B cell (primary cell): ENCODE measurements around the gene SNCAIP. TPM values are rescaled to one million over a fixed set of nuclear protein-coding genes. Genes with fewer than 3 reads are reported as not detected.

Experiments used
- ATAC-seq: fragments of 200-7000 bp; cut with Tn5 transposase; one replicate; pipeline ENCODE4 v1.10.0; 2021; ENCODE audit warnings: low read depth, mild to moderate bottlenecking, moderate number of reproducible peaks, moderate library complexity
- CTCF ChIA-PET: fragments of 350-600 bp; sonication (Branson Sonifier 250); formaldehyde crosslinking; loops from one replicate; lab custom pipeline; 2021; ENCODE audit warnings: antibody characterized with exemption, inconsistent platforms; lab: Charles Lee
- POLR2A ChIA-PET: fragments of 350-600 bp; sonication (Branson Sonifier 250); formaldehyde crosslinking; loops from one replicate; lab custom pipeline; 2021; ENCODE audit warnings: antibody characterized with exemption; lab: Charles Lee
- DNase-seq: peaks from one replicate; pipeline ENCODE4 v3.0.0; 2013
- H2AFZ ChIP-seq: 2 replicates; pipeline ENCODE4 v1.6.1; 2012; ENCODE audit warnings: mild to moderate bottlenecking, low read depth, low read length; ENCODE audit not compliant: insufficient read depth, poor library complexity, severe bottlenecking
- H3K27ac ChIP-seq, 2 donors: 1 replicate in 1 of 2; 2 replicates in 1 of 2; pipeline ENCODE4 v1.5.1; 2012 to 2013; ENCODE audit warnings: low read length in 2 of 2, mild to moderate bottlenecking in 2 of 2, moderate library complexity in 1 of 2
- H3K27me3 ChIP-seq, 4 experiments: fragments of 200-600 bp in 1 of 4; sonication (generic) in 1 of 4; replicated peaks in 1 of 4; 1 replicate in 2 of 4; 2 replicates in 2 of 4; pipeline versions ENCODE4 v1.6.1 to v1.7.0; 2013 to 2016; ENCODE audit warnings: low read length in 3 of 4, mild to moderate bottlenecking in 2 of 4, mixed read lengths in 1 of 4, moderate library complexity in 1 of 4; ENCODE audit not compliant: insufficient read depth in 4 of 4, control insufficient read depth in 3 of 4; ENCODE audit errors: control extremely low read depth in 1 of 4
- H3K36me3 ChIP-seq, 2 experiments: replicated peaks in 1 of 2; 1 replicate in 1 of 2; 2 replicates in 1 of 2; pipeline versions ENCODE4 v1.6.1 to v1.7.1; 2013; ENCODE audit warnings: low read length in 1 of 2; ENCODE audit not compliant: insufficient read depth in 2 of 2, control insufficient read depth in 1 of 2; ENCODE audit errors: control extremely low read depth in 1 of 2, extremely low read depth in 1 of 2
- H3K4me1 ChIP-seq, 2 donors: fragments of 200-600 bp in 1 of 2; sonication (generic) in 1 of 2; 1 replicate in 1 of 2; 2 replicates in 1 of 2; pipeline versions ENCODE4 v1.5.1 to v1.6.1; 2013 to 2017; ENCODE audit warnings: low read length in 2 of 2; ENCODE audit not compliant: control insufficient read depth in 2 of 2, insufficient read depth in 2 of 2
- H3K4me2 ChIP-seq: replicated peaks from 2 replicates; pipeline ENCODE3; 2012; ENCODE audit warnings: mild to moderate bottlenecking, low read depth, low read length; ENCODE audit not compliant: poor library complexity, severe bottlenecking
- H3K4me3 ChIP-seq, 5 experiments: fragments of 200-600 bp in 1 of 5; sonication (generic) in 1 of 5; 1 replicate in 3 of 5; 2 replicates in 2 of 5; pipeline versions ENCODE4 v1.5.1 to v1.7.0; 2011 to 2016; ENCODE audit warnings: low read length in 4 of 5, mild to moderate bottlenecking in 4 of 5, low read depth in 2 of 5, control low read depth in 1 of 5, moderate library complexity in 1 of 5; ENCODE audit not compliant: insufficient read depth in 1 of 5; ENCODE audit errors: control extremely low read depth in 1 of 5, extremely low read depth in 1 of 5
- H3K79me2 ChIP-seq: fragments of 200-600 bp; sonication (generic); one replicate; pipeline ENCODE4 v1.6.0; 2016; ENCODE audit warnings: low read length; ENCODE audit not compliant: control insufficient read depth, insufficient read depth
- H3K9ac ChIP-seq: fragments of 200-600 bp; sonication (generic); 2 replicates; pipeline ENCODE4 v1.6.1; 2017; ENCODE audit warnings: mild to moderate bottlenecking, low read length, moderate library complexity
- H3K9me3 ChIP-seq, 3 donors: one replicate each; pipeline versions ENCODE4 v1.6.1 to v1.7.1; 2013; ENCODE audit warnings: low read length in 2 of 3; ENCODE audit not compliant: control insufficient read depth in 2 of 3, insufficient read depth in 1 of 3; ENCODE audit errors: control extremely low read depth in 1 of 3
- H4K20me1 ChIP-seq: 2 replicates; pipeline ENCODE4 v1.6.0; 2012; ENCODE audit warnings: mild to moderate bottlenecking, low read length; ENCODE audit not compliant: insufficient read depth, control insufficient read depth, poor library complexity, severe bottlenecking
- H3K27ac Mint-ChIP-seq: one replicate; pipeline ENCODE4 v1.8.0; 2021; ENCODE audit warnings: mixed read lengths
- H3K27me3 Mint-ChIP-seq: one replicate; pipeline ENCODE4 v1.8.0; 2021; ENCODE audit warnings: mixed read lengths
- H3K4me1 Mint-ChIP-seq: one replicate; pipeline ENCODE4 v1.8.0; 2021; ENCODE audit warnings: mixed read lengths
- H3K4me3 Mint-ChIP-seq: one replicate; pipeline ENCODE4 v1.8.0; 2021; ENCODE audit warnings: mixed read lengths
- H3K9me3 Mint-ChIP-seq: one replicate; pipeline ENCODE4 v1.8.0; 2022; ENCODE audit warnings: mixed read lengths; ENCODE audit not compliant: insufficient read depth
- EZH2 ChIP-seq: IDR thresholded peaks from 2 replicates; pipeline ENCODE4 v1.6.1; 2012; ENCODE audit warnings: borderline replicate concordance, low read depth, mild to moderate bottlenecking, moderate library complexity, low read length; ENCODE audit not compliant: insufficient read depth, poor library complexity, severe bottlenecking
- WGBS: methylation state at CpG from one replicate; pipeline ENCODE4 v1.1.5; 2013; ENCODE audit warnings: missing lambda C conversion rate; ENCODE audit not compliant: insufficient coverage; 5-methylcytosine and 5-hydroxymethylcytosine counted together
- intact Hi-C: fragments of 100-400 bp; cut with micrococcal nuclease; formaldehyde crosslinking; loops from one replicate; pipeline ENCODE4 v1.10.0; 2022
- polyA plus RNA-seq: library from polyadenylated mRNA; depleted of rRNA; stranded (reverse); fragments of >200 nt; gene quantifications from 2 replicates; pipeline ENCODE4 v1.2.3, GENCODE V29; 2012
- total RNA-seq, 2 donors: library from RNA; stranded (reverse); fragments of 120-200 nt in 1 of 2; gene quantifications; 1 replicate in 1 of 2; 2 replicates in 1 of 2; pipeline versions ENCODE4 v1.2.3 to v1.2.4, GENCODE V29; 2013 to 2022
- TF ChIP-seq, protein P1 (sequence below): fragments of 200-600 bp; IDR thresholded peaks from one replicate; pipeline ENCODE4 v1.8.0; 2022; ENCODE audit warnings: antibody characterized with exemption, mild to moderate bottlenecking

The SNCAIP gene
- total and polyA plus RNA-seq, 2 donors (not counting 1 experiment from before 2014, with no cell fraction given) = not detected

DNA sequence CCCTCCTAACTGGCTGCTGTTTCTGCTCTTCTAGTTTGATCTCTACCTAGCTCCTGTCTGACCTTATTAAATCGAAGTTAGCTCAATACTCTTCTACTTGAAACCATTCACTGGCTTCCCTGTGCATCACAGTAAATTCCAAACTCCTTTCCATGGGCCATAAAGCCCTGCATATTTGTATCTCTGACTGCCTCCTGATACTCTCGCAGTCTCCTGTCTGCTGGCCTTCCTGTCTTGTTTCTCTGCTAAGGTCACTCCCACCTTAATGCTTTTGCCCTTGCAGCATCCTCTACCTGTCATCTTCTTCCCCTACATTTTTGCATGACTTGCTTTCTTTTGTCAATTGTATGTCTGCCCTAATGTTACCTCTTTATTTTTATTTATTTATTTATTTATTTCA lies 44.8 kb downstream of the SNCAIP start:
- H3K79me2 ChIP-seq = no peaks in the 10 kb centered on the region
- H3K36me3 ChIP-seq = no peaks in the 10 kb centered on the region
- intact Hi-C loops = no loop called here
- peaks cover 9% of the 10 kb centered on the region for H3K27me3 Mint-ChIP-seq
- H3K4me2 ChIP-seq = no peak overlapping the region
- no peaks in the 10 kb centered on the region for H3K9me3 ChIP-seq
- no peaks in the 10 kb centered on the region for H3K4me1 ChIP-seq
- WGBS = 67% methylated on average over 1 of the region's 2 CpGs
- H3K27me3 ChIP-seq = no peaks in the 10 kb centered on the region
- DNase-seq (no peak), ATAC-seq (no peak)
- H3K27ac Mint-ChIP-seq = no peak overlapping the region
- TF ChIP-seq, protein P1, sequence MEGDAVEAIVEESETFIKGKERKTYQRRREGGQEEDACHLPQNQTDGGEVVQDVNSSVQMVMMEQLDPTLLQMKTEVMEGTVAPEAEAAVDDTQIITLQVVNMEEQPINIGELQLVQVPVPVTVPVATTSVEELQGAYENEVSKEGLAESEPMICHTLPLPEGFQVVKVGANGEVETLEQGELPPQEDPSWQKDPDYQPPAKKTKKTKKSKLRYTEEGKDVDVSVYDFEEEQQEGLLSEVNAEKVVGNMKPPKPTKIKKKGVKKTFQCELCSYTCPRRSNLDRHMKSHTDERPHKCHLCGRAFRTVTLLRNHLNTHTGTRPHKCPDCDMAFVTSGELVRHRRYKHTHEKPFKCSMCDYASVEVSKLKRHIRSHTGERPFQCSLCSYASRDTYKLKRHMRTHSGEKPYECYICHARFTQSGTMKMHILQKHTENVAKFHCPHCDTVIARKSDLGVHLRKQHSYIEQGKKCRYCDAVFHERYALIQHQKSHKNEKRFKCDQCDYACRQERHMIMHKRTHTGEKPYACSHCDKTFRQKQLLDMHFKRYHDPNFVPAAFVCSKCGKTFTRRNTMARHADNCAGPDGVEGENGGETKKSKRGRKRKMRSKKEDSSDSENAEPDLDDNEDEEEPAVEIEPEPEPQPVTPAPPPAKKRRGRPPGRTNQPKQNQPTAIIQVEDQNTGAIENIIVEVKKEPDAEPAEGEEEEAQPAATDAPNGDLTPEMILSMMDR = no peak
- TF ChIP-seq EZH2 = no peak
- H3K4me3 Mint-ChIP-seq = no peak overlapping the region
- H3K4me1 Mint-ChIP-seq = no peaks in the 10 kb centered on the region
- H2AFZ ChIP-seq = no peak overlapping the region
- CTCF ChIA-PET = no interaction called here
- no peak overlapping the region for H3K27ac ChIP-seq
- H3K9ac ChIP-seq = no peak overlapping the region
- H3K4me3 ChIP-seq = no peak overlapping the region
- no peaks in the 10 kb centered on the region for H4K20me1 ChIP-seq
- no peaks in the 10 kb centered on the region for H3K9me3 Mint-ChIP-seq
- POLR2A ChIA-PET = interaction anchor here (0.7 kb wide), 1 partner anchor 274 kb away, joined by 4 read pairs; no protein-coding TSS in a partner anchor

DNA sequence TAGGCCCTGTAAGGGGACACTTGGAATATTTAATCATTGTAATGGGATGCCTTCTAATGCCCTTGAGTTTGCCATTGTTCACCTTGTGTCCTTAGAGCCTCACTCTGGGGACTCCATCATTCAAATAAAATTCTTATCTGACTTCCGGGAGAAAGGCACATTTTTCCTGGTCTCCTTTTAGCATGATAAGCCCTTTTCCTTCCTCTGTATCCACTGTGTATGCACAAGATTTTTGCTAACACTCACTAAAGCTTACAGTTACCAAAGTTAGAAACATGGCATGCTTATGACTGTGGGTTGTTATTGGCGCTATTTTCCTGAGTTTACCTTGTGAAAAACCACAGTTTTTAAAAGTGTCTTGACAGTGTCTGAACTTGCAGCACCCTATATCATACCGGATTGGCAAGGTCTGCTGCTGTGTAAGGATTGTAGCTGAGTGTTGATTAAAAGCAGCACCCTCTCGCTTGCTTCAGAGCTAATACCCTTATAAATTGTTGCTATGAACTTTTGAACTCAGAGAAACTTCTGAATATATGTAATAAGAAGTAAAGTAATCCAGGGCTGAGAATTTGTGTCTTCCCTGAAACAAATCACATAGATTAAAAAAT lies 46.4 kb downstream of the SNCAIP start:
- DNase-seq (no peak), ATAC-seq (no peak)
- POLR2A ChIA-PET = no interaction called here
- 17% methylated on average over 1 of the region's 4 CpGs for WGBS
- CTCF ChIA-PET = no interaction called here
- Mint-ChIP-seq H3K4me3 (no peak overlapping the region), H3K9me3 (no peaks in the 10 kb centered on the region), H3K27ac (no peak overlapping the region), H3K4me1 (no peaks in the 10 kb centered on the region), H3K27me3 (peaks cover 16% of the 10 kb centered on the region)
- TF ChIP-seq, protein P1 = no peak
- TF ChIP-seq EZH2 = no peak
- H3K79me2 ChIP-seq = no peaks in the 10 kb centered on the region
- no peaks in the 10 kb centered on the region for H3K27me3 ChIP-seq
- H3K4me2 ChIP-seq = no peak overlapping the region
- H3K9me3 ChIP-seq = no peaks in the 10 kb centered on the region
- no peaks in the 10 kb centered on the region for H3K4me1 ChIP-seq
- H3K9ac ChIP-seq = no peak overlapping the region
- no peak overlapping the region for H2AFZ ChIP-seq
- no peaks in the 10 kb centered on the region for H4K20me1 ChIP-seq
- no peaks in the 10 kb centered on the region for H3K36me3 ChIP-seq
- intact Hi-C loops = no loop called here
- no peak overlapping the region for H3K4me3 ChIP-seq
- H3K27ac ChIP-seq = no peak overlapping the region
